Measurements from ENCODE around the gene FBXL16.

Gene FBXL16

DNA sequence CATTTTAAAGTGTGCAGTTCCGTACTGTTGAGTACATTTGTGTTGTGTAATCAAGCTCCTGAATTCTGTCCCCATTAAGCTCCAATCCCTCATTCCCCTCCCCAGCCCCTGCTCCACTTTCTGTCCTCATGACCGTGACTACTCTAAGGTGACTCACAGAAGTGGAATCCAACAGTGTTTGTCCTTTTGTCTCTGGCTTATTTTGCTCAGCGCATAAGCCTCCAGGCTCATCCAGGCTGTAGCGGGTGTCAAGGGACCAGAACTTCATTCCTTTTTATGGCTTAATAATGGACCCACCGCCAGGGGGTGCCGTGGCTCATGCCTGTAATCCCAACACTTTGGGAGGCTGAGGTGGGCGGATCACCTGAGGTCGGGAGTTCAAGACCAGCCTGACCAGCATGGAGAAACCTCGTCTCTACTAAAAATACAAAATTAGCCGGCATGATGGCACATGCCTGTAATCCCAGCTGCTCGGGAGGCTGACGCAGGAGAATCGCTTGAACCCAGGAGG is 7.2 kb upstream of the FBXL16 start (continued):
- TF ChIP-seq, protein P1, sequence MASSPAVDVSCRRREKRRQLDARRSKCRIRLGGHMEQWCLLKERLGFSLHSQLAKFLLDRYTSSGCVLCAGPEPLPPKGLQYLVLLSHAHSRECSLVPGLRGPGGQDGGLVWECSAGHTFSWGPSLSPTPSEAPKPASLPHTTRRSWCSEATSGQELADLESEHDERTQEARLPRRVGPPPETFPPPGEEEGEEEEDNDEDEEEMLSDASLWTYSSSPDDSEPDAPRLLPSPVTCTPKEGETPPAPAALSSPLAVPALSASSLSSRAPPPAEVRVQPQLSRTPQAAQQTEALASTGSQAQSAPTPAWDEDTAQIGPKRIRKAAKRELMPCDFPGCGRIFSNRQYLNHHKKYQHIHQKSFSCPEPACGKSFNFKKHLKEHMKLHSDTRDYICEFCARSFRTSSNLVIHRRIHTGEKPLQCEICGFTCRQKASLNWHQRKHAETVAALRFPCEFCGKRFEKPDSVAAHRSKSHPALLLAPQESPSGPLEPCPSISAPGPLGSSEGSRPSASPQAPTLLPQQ (tag by site-specific recombination; IDR thresholded peaks at IDR 0.05), result 0 out of 2 replicates have a peak, but pooled peaks have one; percentile 5
- 0 out of 2 replicates have a peak, but pooled peaks have one; percentile 19 for TF ChIP-seq ZBTB21 (tag by site-specific recombination; IDR thresholded peaks at IDR 0.05)
- TF ChIP-seq ZNF654 (tag by site-specific recombination; IDR thresholded peaks at IDR 0.05; ENCODE audit: low read depth), result peak; percentile 55
- TF ChIP-seq SP3 (tag by site-specific recombination; IDR thresholded peaks at IDR 0.05), result peak; percentile 56
- peak; percentile 29; the same call in 1 of the 2 replicates for TF ChIP-seq OSR2 (tag by site-specific recombination; IDR thresholded peaks at IDR 0.05)
- peak; percentile 84 for TF ChIP-seq ZBTB17 (tag by site-specific recombination; IDR thresholded peaks at IDR 0.05)
- TF ChIP-seq, protein P2, sequence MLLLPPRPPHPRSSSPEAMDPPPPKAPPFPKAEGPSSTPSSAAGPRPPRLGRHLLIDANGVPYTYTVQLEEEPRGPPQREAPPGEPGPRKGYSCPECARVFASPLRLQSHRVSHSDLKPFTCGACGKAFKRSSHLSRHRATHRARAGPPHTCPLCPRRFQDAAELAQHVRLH (tag by site-specific recombination; IDR thresholded peaks at IDR 0.05), result peak; percentile 90
- TF ChIP-seq, protein P3, sequence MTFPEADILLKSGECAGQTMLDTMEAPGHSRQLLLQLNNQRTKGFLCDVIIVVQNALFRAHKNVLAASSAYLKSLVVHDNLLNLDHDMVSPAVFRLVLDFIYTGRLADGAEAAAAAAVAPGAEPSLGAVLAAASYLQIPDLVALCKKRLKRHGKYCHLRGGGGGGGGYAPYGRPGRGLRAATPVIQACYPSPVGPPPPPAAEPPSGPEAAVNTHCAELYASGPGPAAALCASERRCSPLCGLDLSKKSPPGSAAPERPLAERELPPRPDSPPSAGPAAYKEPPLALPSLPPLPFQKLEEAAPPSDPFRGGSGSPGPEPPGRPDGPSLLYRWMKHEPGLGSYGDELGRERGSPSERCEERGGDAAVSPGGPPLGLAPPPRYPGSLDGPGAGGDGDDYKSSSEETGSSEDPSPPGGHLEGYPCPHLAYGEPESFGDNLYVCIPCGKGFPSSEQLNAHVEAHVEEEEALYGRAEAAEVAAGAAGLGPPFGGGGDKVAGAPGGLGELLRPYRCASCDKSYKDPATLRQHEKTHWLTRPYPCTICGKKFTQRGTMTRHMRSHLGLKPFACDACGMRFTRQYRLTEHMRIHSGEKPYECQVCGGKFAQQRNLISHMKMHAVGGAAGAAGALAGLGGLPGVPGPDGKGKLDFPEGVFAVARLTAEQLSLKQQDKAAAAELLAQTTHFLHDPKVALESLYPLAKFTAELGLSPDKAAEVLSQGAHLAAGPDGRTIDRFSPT (tag by site-specific recombination; IDR thresholded peaks at IDR 0.05), result peak; percentile 74; the same call in 1 of the 2 replicates
- TF ChIP-seq, protein P4, sequence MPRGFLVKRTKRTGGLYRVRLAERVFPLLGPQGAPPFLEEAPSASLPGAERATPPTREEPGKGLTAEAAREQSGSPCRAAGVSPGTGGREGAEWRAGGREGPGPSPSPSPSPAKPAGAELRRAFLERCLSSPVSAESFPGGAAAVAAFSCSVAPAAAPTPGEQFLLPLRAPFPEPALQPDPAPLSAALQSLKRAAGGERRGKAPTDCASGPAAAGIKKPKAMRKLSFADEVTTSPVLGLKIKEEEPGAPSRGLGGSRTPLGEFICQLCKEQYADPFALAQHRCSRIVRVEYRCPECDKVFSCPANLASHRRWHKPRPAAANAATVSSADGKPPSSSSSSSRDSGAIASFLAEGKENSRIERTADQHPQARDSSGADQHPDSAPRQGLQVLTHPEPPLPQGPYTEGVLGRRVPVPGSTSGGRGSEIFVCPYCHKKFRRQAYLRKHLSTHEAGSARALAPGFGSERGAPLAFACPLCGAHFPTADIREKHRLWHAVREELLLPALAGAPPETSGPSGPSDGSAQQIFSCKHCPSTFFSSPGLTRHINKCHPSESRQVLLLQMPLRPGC (tag by site-specific recombination; IDR thresholded peaks at IDR 0.05), result peak; percentile 50; the same call in 1 of the 2 replicates
- TF ChIP-seq, protein P5, sequence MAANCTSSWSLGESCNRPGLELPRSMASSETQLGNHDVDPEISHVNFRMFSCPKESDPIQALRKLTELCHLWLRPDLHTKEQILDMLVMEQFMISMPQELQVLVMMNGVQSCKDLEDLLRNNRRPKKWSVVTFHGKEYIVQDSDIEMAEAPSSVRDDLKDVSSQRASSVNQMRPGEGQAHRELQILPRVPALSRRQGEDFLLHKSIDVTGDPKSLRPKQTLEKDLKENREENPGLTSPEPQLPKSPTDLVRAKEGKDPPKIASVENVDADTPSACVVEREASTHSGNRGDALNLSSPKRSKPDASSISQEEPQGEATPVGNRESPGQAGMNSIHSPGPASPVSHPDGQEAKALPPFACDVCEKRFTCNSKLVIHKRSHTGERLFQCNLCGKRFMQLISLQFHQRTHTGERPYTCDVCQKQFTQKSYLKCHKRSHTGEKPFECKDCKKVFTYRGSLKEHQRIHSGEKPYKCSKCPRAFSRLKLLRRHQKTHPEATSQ (tag by site-specific recombination; IDR thresholded peaks at IDR 0.05), result peak; percentile 55; the same call in 1 of the 2 replicates
- TF ChIP-seq ZNF660 (tag by site-specific recombination; IDR thresholded peaks at IDR 0.05), result peak; percentile 89
- peak; percentile 49; the same call in 1 of the 2 replicates for TF ChIP-seq ZNF146 (tag by site-specific recombination; IDR thresholded peaks at IDR 0.05)
- TF ChIP-seq, protein P6, sequence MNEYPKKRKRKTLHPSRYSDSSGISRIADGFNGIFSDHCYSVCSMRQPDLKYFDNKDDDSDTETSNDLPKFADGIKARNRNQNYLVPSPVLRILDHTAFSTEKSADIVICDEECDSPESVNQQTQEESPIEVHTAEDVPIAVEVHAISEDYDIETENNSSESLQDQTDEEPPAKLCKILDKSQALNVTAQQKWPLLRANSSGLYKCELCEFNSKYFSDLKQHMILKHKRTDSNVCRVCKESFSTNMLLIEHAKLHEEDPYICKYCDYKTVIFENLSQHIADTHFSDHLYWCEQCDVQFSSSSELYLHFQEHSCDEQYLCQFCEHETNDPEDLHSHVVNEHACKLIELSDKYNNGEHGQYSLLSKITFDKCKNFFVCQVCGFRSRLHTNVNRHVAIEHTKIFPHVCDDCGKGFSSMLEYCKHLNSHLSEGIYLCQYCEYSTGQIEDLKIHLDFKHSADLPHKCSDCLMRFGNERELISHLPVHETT (tag by site-specific recombination; IDR thresholded peaks at IDR 0.05), result peak; percentile 74; the same call in 1 of the 2 replicates
- peak; percentile 46 for TF ChIP-seq ZNF335 (tag by site-specific recombination; conservative IDR thresholded peaks at IDR 0.05)
- TF ChIP-seq, protein P7, sequence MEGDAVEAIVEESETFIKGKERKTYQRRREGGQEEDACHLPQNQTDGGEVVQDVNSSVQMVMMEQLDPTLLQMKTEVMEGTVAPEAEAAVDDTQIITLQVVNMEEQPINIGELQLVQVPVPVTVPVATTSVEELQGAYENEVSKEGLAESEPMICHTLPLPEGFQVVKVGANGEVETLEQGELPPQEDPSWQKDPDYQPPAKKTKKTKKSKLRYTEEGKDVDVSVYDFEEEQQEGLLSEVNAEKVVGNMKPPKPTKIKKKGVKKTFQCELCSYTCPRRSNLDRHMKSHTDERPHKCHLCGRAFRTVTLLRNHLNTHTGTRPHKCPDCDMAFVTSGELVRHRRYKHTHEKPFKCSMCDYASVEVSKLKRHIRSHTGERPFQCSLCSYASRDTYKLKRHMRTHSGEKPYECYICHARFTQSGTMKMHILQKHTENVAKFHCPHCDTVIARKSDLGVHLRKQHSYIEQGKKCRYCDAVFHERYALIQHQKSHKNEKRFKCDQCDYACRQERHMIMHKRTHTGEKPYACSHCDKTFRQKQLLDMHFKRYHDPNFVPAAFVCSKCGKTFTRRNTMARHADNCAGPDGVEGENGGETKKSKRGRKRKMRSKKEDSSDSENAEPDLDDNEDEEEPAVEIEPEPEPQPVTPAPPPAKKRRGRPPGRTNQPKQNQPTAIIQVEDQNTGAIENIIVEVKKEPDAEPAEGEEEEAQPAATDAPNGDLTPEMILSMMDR (tag by site-specific recombination; IDR thresholded peaks at IDR 0.05), result peak; percentile 73
- TF ChIP-seq, protein P8, sequence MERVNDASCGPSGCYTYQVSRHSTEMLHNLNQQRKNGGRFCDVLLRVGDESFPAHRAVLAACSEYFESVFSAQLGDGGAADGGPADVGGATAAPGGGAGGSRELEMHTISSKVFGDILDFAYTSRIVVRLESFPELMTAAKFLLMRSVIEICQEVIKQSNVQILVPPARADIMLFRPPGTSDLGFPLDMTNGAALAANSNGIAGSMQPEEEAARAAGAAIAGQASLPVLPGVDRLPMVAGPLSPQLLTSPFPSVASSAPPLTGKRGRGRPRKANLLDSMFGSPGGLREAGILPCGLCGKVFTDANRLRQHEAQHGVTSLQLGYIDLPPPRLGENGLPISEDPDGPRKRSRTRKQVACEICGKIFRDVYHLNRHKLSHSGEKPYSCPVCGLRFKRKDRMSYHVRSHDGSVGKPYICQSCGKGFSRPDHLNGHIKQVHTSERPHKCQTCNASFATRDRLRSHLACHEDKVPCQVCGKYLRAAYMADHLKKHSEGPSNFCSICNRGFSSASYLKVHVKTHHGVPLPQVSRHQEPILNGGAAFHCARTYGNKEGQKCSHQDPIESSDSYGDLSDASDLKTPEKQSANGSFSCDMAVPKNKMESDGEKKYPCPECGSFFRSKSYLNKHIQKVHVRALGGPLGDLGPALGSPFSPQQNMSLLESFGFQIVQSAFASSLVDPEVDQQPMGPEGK (tag by site-specific recombination; IDR thresholded peaks at IDR 0.05), result peak; percentile 83
- TF ChIP-seq ZFP69B (tag by site-specific recombination; IDR thresholded peaks at IDR 0.05), result peak; percentile 71
- TF ChIP-seq BCL11A (tag by site-specific recombination; IDR thresholded peaks at IDR 0.05; ENCODE audit: low read depth), result peak; percentile 78; the same call in 1 of the 2 replicates
- peak; percentile 86 for TF ChIP-seq KLF9 (tag by site-specific recombination; IDR thresholded peaks at IDR 0.05; ENCODE audit: low read depth)
- TF ChIP-seq IKZF3 (tag by site-specific recombination; IDR thresholded peaks at IDR 0.05), result peak; percentile 70
- TF ChIP-seq ZFHX2 (tag by site-specific recombination; conservative IDR thresholded peaks at IDR 0.05), result peak; percentile 92
- TF ChIP-seq, protein P9, sequence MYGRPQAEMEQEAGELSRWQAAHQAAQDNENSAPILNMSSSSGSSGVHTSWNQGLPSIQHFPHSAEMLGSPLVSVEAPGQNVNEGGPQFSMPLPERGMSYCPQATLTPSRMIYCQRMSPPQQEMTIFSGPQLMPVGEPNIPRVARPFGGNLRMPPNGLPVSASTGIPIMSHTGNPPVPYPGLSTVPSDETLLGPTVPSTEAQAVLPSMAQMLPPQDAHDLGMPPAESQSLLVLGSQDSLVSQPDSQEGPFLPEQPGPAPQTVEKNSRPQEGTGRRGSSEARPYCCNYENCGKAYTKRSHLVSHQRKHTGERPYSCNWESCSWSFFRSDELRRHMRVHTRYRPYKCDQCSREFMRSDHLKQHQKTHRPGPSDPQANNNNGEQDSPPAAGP (tag by site-specific recombination; IDR thresholded peaks at IDR 0.05), result peak; percentile 78; the same call in 1 of the 2 replicates
- TF ChIP-seq ZNF394 (tag by site-specific recombination; IDR thresholded peaks at IDR 0.05; ENCODE audit: borderline replicate concordance), result peak; percentile 78; the same call in 1 of the 2 replicates
- peak; percentile 78; the same call in 1 of the 2 replicates for TF ChIP-seq KLF7 (tag by site-specific recombination; IDR thresholded peaks at IDR 0.05; ENCODE audit: borderline replicate concordance)
- 0 out of 2 replicates have a peak, but pooled peaks have one; percentile 10 for TF ChIP-seq ZBTB1 (tag by site-specific recombination; IDR thresholded peaks at IDR 0.05)

All from HEK293 (cell line).